Measurements from ENCODE around the gene MRPL19. TPM values are rescaled to one million over a fixed set of nuclear protein-coding genes. Genes with fewer than 3 reads are reported as not detected.

Gene MRPL19
- total RNA-seq, 1 experiment from 2014 or later = 50.2 TPM

- no TSS peak for BruUV-seq (replicated peaks)
- Histone ChIP-seq H3K9me3 (ENCODE audit: control insufficient read depth, insufficient read depth, low read depth, low read length) (no peaks in the 10 kb centered on the region), H3K27ac (ENCODE audit: low read length) (no peak overlapping the region), H3K27me3 (ENCODE audit: control insufficient read depth, insufficient read depth, low read length) (no peaks in the 10 kb centered on the region; the same call in 1 of the 2 replicates), H3K36me3 (ENCODE audit: control insufficient read depth, insufficient read depth, low read length) (no peaks in the 10 kb centered on the region), H3K4me3 (ENCODE audit: low read depth in 2 of 2, low read length in 2 of 2) (no peak overlapping the region), H3K4me1 (ENCODE audit: control insufficient read depth, insufficient read depth, low read length) (no peaks in the 10 kb centered on the region)
- no peak for ATAC-seq
- ChIA-PET POLR2A (no interaction called here), CTCF (no interaction called here)
- intact Hi-C loops (cut with micrococcal nuclease; ENCODE audit: unreplicated experiment) = no loop called here
- in situ Hi-C loops (cut with HindIII; ENCODE audit: low pct_unique_long_range_greater_than_20kb, low sequenced_read_pairs) = no loop called here
- no peak for DNase-seq (ENCODE audit: low read depth, low spot score)
- no peak for TF ChIP-seq CTCF (IDR thresholded peaks at IDR 0.05)
- no peak for TF ChIP-seq SIN3A (IDR thresholded peaks at IDR 0.05; ENCODE audit: borderline replicate concordance, insufficient read depth, low read depth, low read length)
- TF ChIP-seq REST (IDR thresholded peaks at IDR 0.05; ENCODE audit: insufficient read depth in 1 of 2, low read depth in 2 of 2, low read length in 1 of 2) = no peak
- TF ChIP-seq POLR2AphosphoS5 (IDR thresholded peaks at IDR 0.05; ENCODE audit: low read depth, low read length) = no peak
Observed at GRCh38 chr2:75736276-75736675, 89.7 kb downstream of the MRPL19 start.

GRCh38 chr2:75737961-75738360 lies 91.4 kb downstream of the MRPL19 start:
- DNase-seq (ENCODE audit: low read depth, low spot score) (no peak), ATAC-seq (no peak)
- Histone ChIP-seq H3K4me3 (ENCODE audit: low read depth in 2 of 2, low read length in 2 of 2) (no peak overlapping the region), H3K27ac (ENCODE audit: low read length) (no peak overlapping the region), H3K27me3 (ENCODE audit: control insufficient read depth, insufficient read depth, low read length) (no peaks in the 10 kb centered on the region; the same call in 1 of the 2 replicates), H3K36me3 (ENCODE audit: control insufficient read depth, insufficient read depth, low read length) (no peaks in the 10 kb centered on the region), H3K4me1 (ENCODE audit: control insufficient read depth, insufficient read depth, low read length) (no peaks in the 10 kb centered on the region), H3K9me3 (ENCODE audit: control insufficient read depth, insufficient read depth, low read depth, low read length) (no peaks in the 10 kb centered on the region)
- ChIA-PET POLR2A (no interaction called here), CTCF (interaction anchor here (0.6 kb wide), 1 partner anchor 460 kb away, joined by 5 read pairs; no protein-coding TSS in a partner anchor)
- no peak for TF ChIP-seq REST (IDR thresholded peaks at IDR 0.05; ENCODE audit: insufficient read depth in 1 of 2, low read depth in 2 of 2, low read length in 1 of 2)
- intact Hi-C loops (cut with micrococcal nuclease; ENCODE audit: unreplicated experiment) (no loop called here), in situ Hi-C loops (cut with HindIII; ENCODE audit: low pct_unique_long_range_greater_than_20kb, low sequenced_read_pairs) (no loop called here)
- no TSS peak for BruUV-seq (replicated peaks)

Other genes starting within 250 kb of the MRPL19 start
- 0.21 TPM for gene EVA1A, start 85.8 kb upstream of the MRPL19 start, total RNA-seq (2021; ENCODE audit: unreplicated experiment)
- 26.3 TPM for gene GCFC2, start 64.1 kb downstream of the MRPL19 start, total RNA-seq (2021; ENCODE audit: unreplicated experiment)